HG03575 (cell line): ENCODE results near the gene MGRN1.
"Not testable (repeated sequence)": the region's sequence is repeated elsewhere in the genome, so short reads cannot be mapped to it uniquely, and the experiment has no call there.

Experiments used
- ATAC-seq: cut with Tn5 transposase; IDR thresholded peaks from one replicate; pipeline ENCODE4 v1.9.1; 2021; ENCODE audit not compliant: unreplicated experiment, insufficient number of reproducible peaks, low FRiP score; ENCODE audit errors: extremely low read depth

Gene MGRN1

GRCh38 chr16:4738370-4738769, 113.7 kb downstream of the MGRN1 start:
- ATAC-seq = not testable (repeated sequence)
